GM12878 (cell line): ENCODE data around the gene SHROOM3. TPM values are rescaled to one million over a fixed set of nuclear protein-coding genes. Genes with fewer than 3 reads are reported as not detected.

ENCODE experiments used
- ATAC-seq: fragments of 200-7000 bp; cut with Tn5 transposase; 3 replicates; pipeline ENCODE4 v1.9.1; 2020; ENCODE audit warnings: mild to moderate bottlenecking, moderate library complexity
- BruUV-seq: library from RNA; stranded (reverse); fragments of 400-500 nt; replicated peaks from 2 replicates; lab custom pipeline; 2021; lab: Mats Ljungman, UMichigan
- CTCF ChIA-PET: fragments of 300-600 bp; sonication (Branson Sonifier 250); formaldehyde crosslinking; extraction: SDS; loops from one replicate; lab custom pipeline; 2021; ENCODE audit warnings: inconsistent platforms; lab: Yijun Ruan, JAX
- POLR2A ChIA-PET: fragments of 350-600 bp; formaldehyde crosslinking; extraction: SDS; loops from one replicate; lab custom pipeline; 2021; ENCODE audit warnings: inconsistent platforms; lab: Charles Lee
- RAD21 ChIA-PET: fragments of 300-600 bp; sonication (Branson Sonifier 250); formaldehyde crosslinking; loops from one replicate; lab custom pipeline; 2023; ENCODE audit warnings: antibody characterized with exemption; ENCODE audit not compliant: unreplicated experiment; lab: Charles Lee
- SMC1A ChIA-PET: fragments of 300-600 bp; sonication (Branson Sonifier 250); formaldehyde crosslinking; loops from one replicate; lab custom pipeline; 2023; ENCODE audit not compliant: unreplicated experiment, uncharacterized antibody; lab: Charles Lee
- DNase-seq: peaks from one replicate; pipeline ENCODE4 v3.0.0-alpha.2; 2011; ENCODE audit warnings: low read depth, low spot score
- FAIRE-seq: peaks from 3 replicates; lab custom pipeline; 2011; peaks lifted over from hg19 to GRCh38; lab: Jason Lieb, UNC
- H2AFZ ChIP-seq: 2 replicates; pipeline ENCODE4 v1.6.0; 2011; ENCODE audit warnings: low read depth, low read length, control low read depth; ENCODE audit not compliant: control insufficient read depth
- H3K27ac ChIP-seq: 2 replicates; pipeline ENCODE4 v1.5.1; 2011; ENCODE audit warnings: control low read depth; ENCODE audit not compliant: control insufficient read depth, insufficient read depth
- H3K27me3 ChIP-seq, 2 experiments: replicated peaks in 1 of 2; 2 replicates each; pipeline versions ENCODE4 v1.6.0 to v1.6.1; 2011; ENCODE audit warnings: low read length in 1 of 2; ENCODE audit not compliant: control insufficient read depth in 2 of 2, insufficient read depth in 2 of 2
- H3K36me3 ChIP-seq, 2 experiments: 2 replicates each; pipeline ENCODE4 v1.5.1; 2011; ENCODE audit warnings: low read length in 1 of 2; ENCODE audit not compliant: control insufficient read depth in 2 of 2, insufficient read depth in 2 of 2
- H3K4me1 ChIP-seq: 2 replicates; pipeline ENCODE4 v1.6.1; 2011; ENCODE audit warnings: mild to moderate bottlenecking, low read length, moderate library complexity, mixed read lengths; ENCODE audit not compliant: control insufficient read depth, insufficient read depth
- H3K4me2 ChIP-seq: 2 replicates; pipeline ENCODE4 v1.6.0; 2011; ENCODE audit warnings: control low read depth; ENCODE audit not compliant: control insufficient read depth, insufficient read depth
- H3K4me3 ChIP-seq: fragments of 200-600 bp; sonication (generic); 2 replicates; pipeline ENCODE4 v1.5.1; 2016
- H3K79me2 ChIP-seq: 2 replicates; pipeline ENCODE4 v1.6.0; 2011; ENCODE audit warnings: low read length; ENCODE audit not compliant: control insufficient read depth, insufficient read depth
- H3K9ac ChIP-seq: 2 replicates; pipeline ENCODE4 v1.8.0; 2011; ENCODE audit warnings: low read length, control low read depth, mixed read lengths; ENCODE audit not compliant: control insufficient read depth, insufficient read depth
- H3K9me3 ChIP-seq: replicated peaks from 3 replicates; pipeline ENCODE4 v1.5.1; 2011; ENCODE audit warnings: mild to moderate bottlenecking, low read length; ENCODE audit not compliant: control insufficient read depth, insufficient read depth
- H4K20me1 ChIP-seq: 2 replicates; pipeline ENCODE4 v1.6.0; 2011; ENCODE audit not compliant: control insufficient read depth, insufficient read depth
- ATF2 ChIP-seq: IDR thresholded peaks from 2 replicates; pipeline ENCODE4 v1.6.1; 2012; ENCODE audit warnings: low read length, inconsistent platforms
- IRF5 ChIP-seq: fragments of 450-650 bp; IDR thresholded peaks from 2 replicates; pipeline ENCODE4 v1.6.1; 2017; ENCODE audit warnings: borderline replicate concordance
- MYC ChIP-seq: IDR thresholded peaks from 2 replicates; pipeline ENCODE4 v1.6.1; 2011; ENCODE audit warnings: mild to moderate bottlenecking, low read length, moderate library complexity, inconsistent platforms; ENCODE audit not compliant: insufficient read depth, insufficient replicate concordance, insufficient read length, severe bottlenecking
- NR2F1 ChIP-seq: fragments of 450-650 bp; conservative IDR thresholded peaks from 2 replicates; pipeline ENCODE4 v1.6.1; 2017; ENCODE audit warnings: mild to moderate bottlenecking
- POLR2AphosphoS5 ChIP-seq: IDR thresholded peaks from 2 replicates; pipeline ENCODE4 v1.6.1; 2011; ENCODE audit warnings: mild to moderate bottlenecking, low read length, inconsistent platforms
- RCOR1 ChIP-seq: conservative IDR thresholded peaks from 2 replicates; pipeline ENCODE4 v1.6.1; 2012; ENCODE audit warnings: low read depth, low read length, improper control_type of control experiment
- STAT1 ChIP-seq: fragments of 450-650 bp; conservative IDR thresholded peaks from 2 replicates; pipeline ENCODE4 v1.6.1; 2014; ENCODE audit warnings: antibody characterized with exemption, mild to moderate bottlenecking
- WRNIP1 ChIP-seq: IDR thresholded peaks from 2 replicates; pipeline ENCODE4 v1.6.1; 2011; ENCODE audit warnings: low read depth, low read length, improper control_type of control experiment, borderline replicate concordance
- ZNF592 ChIP-seq: fragments of 450-650 bp; IDR thresholded peaks from 2 replicates; pipeline ENCODE4 v1.6.1; 2017; ENCODE audit warnings: mild to moderate bottlenecking, moderate library complexity
- WGBS: methylation state at CpG from one replicate; pipeline ENCODE4 v1.1.6; 2016; ENCODE audit warnings: low lambda C conversion rate; ENCODE audit not compliant: insufficient replicate concordance, insufficient coverage; ENCODE audit errors: missing lambda C conversion rate; 5-methylcytosine and 5-hydroxymethylcytosine counted together
- in situ Hi-C: fragments of 300-500 bp; cut with MboI; formaldehyde crosslinking; loops from 9 replicates; pipeline ENCODE4 v1.14.3; 2018; ENCODE audit warnings: mixed read lengths
- intact Hi-C: fragments of 100-400 bp; cut with micrococcal nuclease; formaldehyde crosslinking; loops from one replicate; pipeline ENCODE4 v1.14.2; 2022; ENCODE audit not compliant: unreplicated experiment
- polyA plus RNA-seq, 11 experiments: library from polyadenylated mRNA; depleted of rRNA in 4 of 11; unstranded in 6 of 11; stranded (reverse) in 5 of 11; fragments of >200 nt; fragmentation: Nextera tagmentation in 4 of 11; fragmentation: Illumina TruSeq in 1 of 11; extraction: Ambion mirVana in 4 of 11; extraction: Trizol in 1 of 11; gene quantifications; 1 replicate in 1 of 11; 2 replicates in 10 of 11; pipeline versions ENCODE4 v1.2.1 to v1.2.3, GENCODE V29; 2011 to 2016; ENCODE audit warnings: inconsistent platforms in 2 of 11, missing spikeins in 2 of 11, low read depth in 1 of 11
- total RNA-seq, 4 experiments: library from RNA; depleted of rRNA in 3 of 4; stranded (reverse); fragments of >200 nt in 3 of 4; fragmentation: Illumina TruSeq in 1 of 4; extraction: Trizol in 1 of 4; gene quantifications; 2 replicates each; pipeline versions ENCODE4 v1.2.1 to v1.2.3, GENCODE V29; 2013 to 2021

The SHROOM3 gene
- total and polyA plus RNA-seq, 10 of the 15 experiments (the other 5 are each of a cell fraction or from before 2014, with no cell fraction given) = under 0.01 to 0.29 (median 0.08) TPM; not detected in 1

GRCh38 chr4:76536373-76536689 is 101.3 kb downstream of the SHROOM3 start:
- Histone ChIP-seq H3K36me3 (no peaks in the 10 kb centered on the region), H3K79me2 (no peaks in the 10 kb centered on the region), H3K9me3 (no peaks in the 10 kb centered on the region), H3K27ac (no peak overlapping the region), H3K4me2 (no peak overlapping the region), H3K4me1 (no peaks in the 10 kb centered on the region), H3K4me3 (no peak overlapping the region), H3K27me3 (no peaks in the 10 kb centered on the region), H3K9ac (no peak overlapping the region), H4K20me1 (no peaks in the 10 kb centered on the region), H2AFZ (no peak overlapping the region)
- BruUV-seq = no TSS peak
- SMC1A ChIA-PET = no interaction called here
- TF ChIP-seq MYC (no peak), RCOR1 (no peak), ATF2 (no peak), STAT1 (no peak), IRF5 (no peak), NR2F1 (no peak), WRNIP1 (no peak), POLR2AphosphoS5 (no peak), ZNF592 (no peak)
- ATAC-seq = no peak
- in situ Hi-C loops = no loop called here
- WGBS = 4% methylated on average over 2 of the region's 2 CpGs
- no peak for FAIRE-seq
- CTCF ChIA-PET = no interaction called here
- POLR2A ChIA-PET = no interaction called here
- no peak for DNase-seq
- RAD21 ChIA-PET = no interaction called here
- intact Hi-C loops = no loop called here
